SK-N-SH (cell line): ENCODE data around the gene GPC5. TPM values are rescaled to one million over a fixed set of nuclear protein-coding genes. Genes with fewer than 3 reads are reported as not detected.

Source experiments
- CTCF ChIA-PET: fragments of 300-600, 350-600 bp; formaldehyde crosslinking; extraction: SDS; loops from one replicate; lab custom pipeline; 2021; lab: Yijun Ruan, JAX
- POLR2A ChIA-PET: fragments of 350-600 bp; sonication (Branson Sonifier 250); formaldehyde crosslinking; extraction: SDS; loops from one replicate; lab custom pipeline; 2020; ENCODE audit warnings: antibody characterized with exemption, inconsistent platforms; lab: Yijun Ruan, JAX
- DNase-seq: peaks from one replicate; pipeline ENCODE4 v3.0.0; 2012
- H2AFZ ChIP-seq: fragments of 200-600 bp; sonication (generic); 2 replicates; pipeline ENCODE4 v1.8.1; 2016; ENCODE audit warnings: antibody characterized with exemption, mild to moderate bottlenecking, low read depth
- H3F3A ChIP-seq: fragments of 200-600 bp; sonication (generic); replicated peaks from 2 replicates; pipeline ENCODE3; 2016; ENCODE audit warnings: antibody characterized with exemption, mild to moderate bottlenecking; ENCODE audit not compliant: insufficient read depth
- H3K27ac ChIP-seq, 2 experiments: fragments of 200-500 bp in 1 of 2; fragments of 200-600 bp in 1 of 2; sonication (Bioruptor generic) in 1 of 2; sonication (generic), shearing (Covaris generic) in 1 of 2; 2 replicates each; pipeline versions ENCODE4 v1.5.1 to v1.6.1; 2014 to 2016; ENCODE audit warnings: low read depth in 2 of 2, inconsistent platforms in 1 of 2, low read length in 1 of 2, mild to moderate bottlenecking in 1 of 2, mixed read lengths in 1 of 2
- H3K27me3 ChIP-seq: fragments of 200-600 bp; sonication (generic), shearing (Covaris generic); 2 replicates; pipeline ENCODE4 v1.6.1; 2016; ENCODE audit warnings: mixed run types; ENCODE audit not compliant: insufficient read depth
- H3K36me3 ChIP-seq, 2 experiments: fragments of 200-500 bp in 1 of 2; fragments of 200-600 bp in 1 of 2; sonication (Bioruptor generic) in 1 of 2; sonication (generic) in 1 of 2; replicated peaks in 1 of 2; 2 replicates each; pipeline versions ENCODE3 to v1.5.1; 2014 to 2016; ENCODE audit warnings: low read length in 1 of 2, mild to moderate bottlenecking in 1 of 2; ENCODE audit not compliant: insufficient read depth in 2 of 2, control insufficient read depth in 1 of 2
- H3K4me1 ChIP-seq, 2 experiments: fragments of 200-500 bp in 1 of 2; fragments of 200-600 bp in 1 of 2; sonication (Bioruptor generic) in 1 of 2; sonication (generic), shearing (Covaris generic) in 1 of 2; 2 replicates each; pipeline versions ENCODE4 v1.5.1 to v1.6.1; 2014 to 2016; ENCODE audit warnings: low read depth in 1 of 2, low read length in 1 of 2, mixed run types in 1 of 2; ENCODE audit not compliant: insufficient read depth in 2 of 2, control insufficient read depth in 1 of 2
- H3K4me2 ChIP-seq: fragments of 200-600 bp; sonication (generic), shearing (Covaris generic); 2 replicates; pipeline ENCODE4 v1.6.1; 2017; ENCODE audit warnings: mixed run types
- H3K4me3 ChIP-seq, 2 experiments: fragments of 200-500 bp in 1 of 2; fragments of 200-600 bp in 1 of 2; sonication (Bioruptor generic) in 1 of 2; sonication (generic), shearing (Covaris generic) in 1 of 2; 2 replicates each; pipeline versions ENCODE4 v1.5.1 to v1.8.1; 2014 to 2016; ENCODE audit warnings: low read depth in 2 of 2, inconsistent platforms in 1 of 2, low read length in 1 of 2, mild to moderate bottlenecking in 1 of 2, mixed read lengths in 1 of 2, moderate library complexity in 1 of 2
- H3K79me2 ChIP-seq: fragments of 200-600 bp; sonication (generic); 2 replicates; pipeline ENCODE4 v1.8.1; 2017; ENCODE audit warnings: mild to moderate bottlenecking; ENCODE audit not compliant: insufficient read depth
- H3K9ac ChIP-seq: fragments of 200-600 bp; sonication (generic); 2 replicates; pipeline ENCODE4 v1.6.1; 2017; ENCODE audit warnings: mixed run types
- H3K9me2 ChIP-seq: fragments of 200-600 bp; sonication (generic); 2 replicates; pipeline ENCODE4 v1.6.1; 2017; ENCODE audit warnings: mixed run types
- H3K9me3 ChIP-seq: fragments of 200-600 bp; sonication (generic); 2 replicates; pipeline ENCODE4 v1.6.1; 2017; ENCODE audit warnings: mixed run types, mild to moderate bottlenecking, moderate library complexity
- H4K20me1 ChIP-seq: fragments of 200-600 bp; sonication (generic); 2 replicates; pipeline ENCODE4 v1.6.1; 2017; ENCODE audit warnings: mild to moderate bottlenecking, mixed run types; ENCODE audit not compliant: insufficient read depth
- CTCF ChIP-seq: fragments of 200-600 bp; sonication (generic); IDR thresholded peaks from 2 replicates; pipeline ENCODE4 v1.6.1; 2017; ENCODE audit warnings: antibody characterized with exemption, mild to moderate bottlenecking, moderate library complexity
- EZH2phosphoT487 ChIP-seq: fragments of 200-600 bp; sonication (generic); IDR thresholded peaks from 2 replicates; pipeline ENCODE4 v1.6.1; 2017; ENCODE audit warnings: low read depth, mixed run types, mild to moderate bottlenecking, antibody characterized with exemption, moderate library complexity, borderline replicate concordance
- FOSL2 ChIP-seq: IDR thresholded peaks from 2 replicates; pipeline ENCODE4 v1.4.0; 2012; ENCODE audit warnings: low read depth, mild to moderate bottlenecking, moderate library complexity, borderline replicate concordance
- GABPA ChIP-seq: IDR thresholded peaks from 2 replicates; pipeline ENCODE4 v1.4.0; 2012; ENCODE audit warnings: low read depth, mild to moderate bottlenecking
- JUND ChIP-seq: IDR thresholded peaks from 2 replicates; pipeline ENCODE4 v1.4.0; 2012
- POLR2AphosphoS5 ChIP-seq: IDR thresholded peaks from 2 replicates; pipeline ENCODE4 v1.6.1; 2012; ENCODE audit warnings: low read depth, low read length
- RFX5 ChIP-seq: IDR thresholded peaks from 2 replicates; pipeline ENCODE4 v1.6.1; 2012; ENCODE audit warnings: mild to moderate bottlenecking, improper control_type of control experiment, low read length
- RXRA ChIP-seq: IDR thresholded peaks from 2 replicates; pipeline ENCODE4 v1.4.0; 2012; ENCODE audit warnings: low read depth, mild to moderate bottlenecking, borderline replicate concordance
- TCF12 ChIP-seq: IDR thresholded peaks from 2 replicates; pipeline ENCODE4 v1.4.0; 2012
- USF2 ChIP-seq: fragments of 150-350 bp; IDR thresholded peaks from 2 replicates; pipeline ENCODE4 v1.6.1; 2017; ENCODE audit warnings: antibody characterized with exemption, low read length, low read depth, borderline replicate concordance
- YY1 ChIP-seq: IDR thresholded peaks from 2 replicates; pipeline ENCODE4 v1.4.0; 2012; ENCODE audit warnings: low read depth, mild to moderate bottlenecking
- WGBS: methylation state at CpG from one replicate; pipeline ENCODE4 v1.1.6; 2017; ENCODE audit warnings: low lambda C conversion rate; 5-methylcytosine and 5-hydroxymethylcytosine counted together
- polyA plus RNA-seq, 3 experiments: library from polyadenylated mRNA; depleted of rRNA; stranded (reverse); fragments of >200 nt; gene quantifications; 2 replicates each; pipeline ENCODE4 v1.2.3, GENCODE V29; 2012
- TF ChIP-seq, protein P1 (sequence below): IDR thresholded peaks from 2 replicates; pipeline ENCODE4 v1.4.0; 2012; ENCODE audit warnings: low read depth, borderline replicate concordance
- TF ChIP-seq, protein P2 (sequence below): fragments of 150-350 bp; IDR thresholded peaks from 2 replicates; pipeline ENCODE4 v1.6.1; 2016; ENCODE audit warnings: mild to moderate bottlenecking, low read depth, low read length

The GPC5 gene
- polyA plus RNA-seq, 1 of the 3 experiments (the other 2 are of a cell fraction), result 0.03 TPM

- DNase-seq, result no peak
- Histone ChIP-seq H3K4me1 (no peaks in the 10 kb centered on the region), H3K9me2 (no peaks in the 10 kb centered on the region), H3F3A (no peaks in the 10 kb centered on the region), H3K27me3 (no peaks in the 10 kb centered on the region), H3K9me3 (no peaks in the 10 kb centered on the region; the same call in 1 of the 2 replicates), H3K27ac (no peak overlapping the region), H3K4me2 (no peak overlapping the region), H2AFZ (no peak overlapping the region), H3K36me3 (no peaks in the 10 kb centered on the region), H3K4me3 (no peak overlapping the region), H4K20me1 (no peaks in the 10 kb centered on the region), H3K79me2 (no peaks in the 10 kb centered on the region), H3K9ac (no peak overlapping the region)
- POLR2A ChIA-PET, result no interaction called here
- TF ChIP-seq FOSL2 (no peak), RFX5 (no peak), EZH2phosphoT487 (no peak), JUND (no peak), TCF12 (no peak), RXRA (no peak)
- TF ChIP-seq, protein P1, sequence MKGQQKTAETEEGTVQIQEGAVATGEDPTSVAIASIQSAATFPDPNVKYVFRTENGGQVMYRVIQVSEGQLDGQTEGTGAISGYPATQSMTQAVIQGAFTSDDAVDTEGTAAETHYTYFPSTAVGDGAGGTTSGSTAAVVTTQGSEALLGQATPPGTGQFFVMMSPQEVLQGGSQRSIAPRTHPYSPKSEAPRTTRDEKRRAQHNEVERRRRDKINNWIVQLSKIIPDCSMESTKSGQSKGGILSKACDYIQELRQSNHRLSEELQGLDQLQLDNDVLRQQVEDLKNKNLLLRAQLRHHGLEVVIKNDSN, result no peak
- CTCF ChIA-PET, result interaction anchor here (1.2 kb wide), 1 partner anchor 24 kb away, joined by 3 read pairs; no protein-coding TSS in a partner anchor
- 73% methylated on average over 3 of the region's 3 CpGs for WGBS
Observed at GRCh38 chr13:92553470-92554114, 1155.2 kb downstream of the GPC5 start.

- H3F3A ChIP-seq, result no peaks in the 10 kb centered on the region
- no peak overlapping the region for H3K27ac ChIP-seq
- no peaks in the 10 kb centered on the region for H3K79me2 ChIP-seq
- H3K36me3 ChIP-seq, result no peaks in the 10 kb centered on the region
- no peaks in the 10 kb centered on the region for H3K27me3 ChIP-seq
- no peak overlapping the region for H3K9ac ChIP-seq
- 45% methylated on average over 5 of the region's 5 CpGs for WGBS
- H3K4me1 ChIP-seq, result no peaks in the 10 kb centered on the region
- H3K9me2 ChIP-seq, result no peaks in the 10 kb centered on the region
- POLR2A ChIA-PET, result no interaction called here
- H2AFZ ChIP-seq, result no peak overlapping the region
- TF ChIP-seq, protein P1, result no peak
- TF ChIP-seq CTCF (no peak), YY1 (no peak), USF2 (no peak), RXRA (no peak), GABPA (no peak), POLR2AphosphoS5 (no peak)
- TF ChIP-seq, protein P2, sequence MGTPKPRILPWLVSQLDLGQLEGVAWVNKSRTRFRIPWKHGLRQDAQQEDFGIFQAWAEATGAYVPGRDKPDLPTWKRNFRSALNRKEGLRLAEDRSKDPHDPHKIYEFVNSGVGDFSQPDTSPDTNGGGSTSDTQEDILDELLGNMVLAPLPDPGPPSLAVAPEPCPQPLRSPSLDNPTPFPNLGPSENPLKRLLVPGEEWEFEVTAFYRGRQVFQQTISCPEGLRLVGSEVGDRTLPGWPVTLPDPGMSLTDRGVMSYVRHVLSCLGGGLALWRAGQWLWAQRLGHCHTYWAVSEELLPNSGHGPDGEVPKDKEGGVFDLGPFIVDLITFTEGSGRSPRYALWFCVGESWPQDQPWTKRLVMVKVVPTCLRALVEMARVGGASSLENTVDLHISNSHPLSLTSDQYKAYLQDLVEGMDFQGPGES, result no peak
- no peak overlapping the region for H3K4me2 ChIP-seq
- H4K20me1 ChIP-seq, result no peaks in the 10 kb centered on the region
- no peaks in the 10 kb centered on the region for H3K9me3 ChIP-seq
- DNase-seq, result no peak
- CTCF ChIA-PET, result no interaction called here
- H3K4me3 ChIP-seq, result no peak overlapping the region
Observed at GRCh38 chr13:92560883-92561282, 1162.5 kb downstream of the GPC5 start.
